H54 (cell line): ENCODE data around the gene HCN4.

Experiments used
- DNase-seq: peaks from one replicate; pipeline ENCODE4 v3.0.0; 2011; ENCODE audit warnings: low spot score, mixed read lengths; ENCODE audit not compliant: insufficient read length
- FAIRE-seq: peaks from 3 replicates; lab custom pipeline; 2011; peaks lifted over from hg19 to GRCh38; lab: Jason Lieb, UNC
- POLR2A ChIP-seq: IDR thresholded peaks from 2 replicates; pipeline ENCODE4 v1.6.1; 2011; ENCODE audit warnings: low read depth, mild to moderate bottlenecking, low read length

Gene HCN4

GRCh38 chr15:73387507-73388255 is 18.9 kb upstream of the HCN4 start:
- FAIRE-seq: no peak
- no peak for TF ChIP-seq POLR2A
- DNase-seq: no peak

GRCh38 chr15:73386886-73387506 is 18.2 kb upstream of the HCN4 start:
- no peak for TF ChIP-seq POLR2A
- no peak for FAIRE-seq
- no peak for DNase-seq

- TF ChIP-seq POLR2A: no peak
- DNase-seq: no peak
- no peak for FAIRE-seq
Observed at GRCh38 chr15:73386238-73386637, 17.5 kb upstream of the HCN4 start.

- no peak for FAIRE-seq
- TF ChIP-seq POLR2A: no peak
- no peak for DNase-seq
Observed at GRCh38 chr15:73385205-73385604, 16.4 kb upstream of the HCN4 start.

GRCh38 chr15:73383310-73384189 is 14.8 kb upstream of the HCN4 start:
- DNase-seq: no peak
- no peak for FAIRE-seq
- no peak for TF ChIP-seq POLR2A

GRCh38 chr15:73382115-73382514 is 13.4 kb upstream of the HCN4 start:
- DNase-seq (no peak), FAIRE-seq (no peak)
- no peak for TF ChIP-seq POLR2A

GRCh38 chr15:73380661-73381060 is 11.9 kb upstream of the HCN4 start:
- DNase-seq (no peak), FAIRE-seq (no peak)
- TF ChIP-seq POLR2A: no peak

GRCh38 chr15:73378089-73378488 is 9.3 kb upstream of the HCN4 start:
- DNase-seq (no peak), FAIRE-seq (no peak)
- no peak for TF ChIP-seq POLR2A

GRCh38 chr15:73375755-73376305 is 7.1 kb upstream of the HCN4 start:
- DNase-seq: no peak
- no peak for TF ChIP-seq POLR2A
- FAIRE-seq: no peak

- no peak for TF ChIP-seq POLR2A
- FAIRE-seq: no peak
- DNase-seq: no peak
Observed at GRCh38 chr15:73375012-73375411, 6.3 kb upstream of the HCN4 start.

GRCh38 chr15:73374604-73375003 is 5.8 kb upstream of the HCN4 start:
- DNase-seq (no peak), FAIRE-seq (no peak)
- TF ChIP-seq POLR2A: no peak

GRCh38 chr15:73373221-73373620 is 4.5 kb upstream of the HCN4 start:
- FAIRE-seq (no peak), DNase-seq (no peak)
- no peak for TF ChIP-seq POLR2A

- FAIRE-seq: no peak
- no peak for DNase-seq
- no peak for TF ChIP-seq POLR2A
Observed at GRCh38 chr15:73371812-73372211, 3.1 kb upstream of the HCN4 start.

- no peak for TF ChIP-seq POLR2A
- DNase-seq: peak; percentile 14
- FAIRE-seq: no peak
Observed at GRCh38 chr15:73370151-73370550, 1.4 kb upstream of the HCN4 start.
